Memory B cell (primary cell): Measurements from ENCODE around the gene FSIP1.

Experiments used
- ATAC-seq: fragments of 150-1000 bp; cut with Tn5 transposase; 2 replicates; pipeline ENCODE4 v1.10.0; 2021; ENCODE audit warnings: low read depth, mild to moderate bottlenecking, moderate library complexity
- DNase-seq, 2 donors: peaks; one replicate each; pipeline ENCODE4 v3.0.0; 2022; ENCODE audit warnings: low spot score in 2 of 2
- H3K27ac Mint-ChIP-seq: one replicate; pipeline ENCODE4 v1.8.0; 2022; ENCODE audit warnings: mild to moderate bottlenecking, moderate library complexity, mixed read lengths
- H3K27me3 Mint-ChIP-seq: one replicate; pipeline ENCODE4 v1.8.0; 2022; ENCODE audit warnings: mixed read lengths
- H3K36me3 Mint-ChIP-seq: one replicate; pipeline ENCODE4 v1.8.0; 2022; ENCODE audit warnings: mild to moderate bottlenecking, mixed read lengths
- H3K4me1 Mint-ChIP-seq: one replicate; pipeline ENCODE4 v1.8.0; 2022; ENCODE audit warnings: mixed read lengths
- H3K4me3 Mint-ChIP-seq: one replicate; pipeline ENCODE4 v1.8.0; 2022; ENCODE audit warnings: mild to moderate bottlenecking, moderate library complexity, mixed read lengths
- H3K9me3 Mint-ChIP-seq: one replicate; pipeline ENCODE4 v1.8.0; 2022; ENCODE audit warnings: mixed read lengths

The FSIP1 gene

GRCh38 chr15:39786447-39787056 lies 3.9 kb upstream of the FSIP1 start:
- Mint-ChIP-seq H3K27me3 (no peaks in the 10 kb centered on the region), H3K36me3 (no peaks in the 10 kb centered on the region), H3K4me1 (peaks cover 17% of the 10 kb centered on the region), H3K9me3 (no peaks in the 10 kb centered on the region), H3K4me3 (no peak overlapping the region), H3K27ac (peak overlapping the region; percentile 8)
- DNase-seq (peak in 1 of 2 donors; percentile 21), ATAC-seq (no peak)

- ATAC-seq: no peak
- Mint-ChIP-seq H3K4me1 (peaks cover 18% of the 10 kb centered on the region), H3K4me3 (no peak overlapping the region), H3K27ac (peak overlapping the region; percentile 8), H3K27me3 (no peaks in the 10 kb centered on the region), H3K9me3 (no peaks in the 10 kb centered on the region), H3K36me3 (no peaks in the 10 kb centered on the region)
- DNase-seq: no peak
These were observed 3.2 kb upstream of the FSIP1 start for GRCh38 chr15:39785841-39786240.

GRCh38 chr15:39785139-39785538 lies 2.5 kb upstream of the FSIP1 start:
- Mint-ChIP-seq H3K36me3 (no peaks in the 10 kb centered on the region), H3K4me3 (no peak overlapping the region), H3K27ac (peak overlapping the region; percentile 56), H3K4me1 (peaks cover 18% of the 10 kb centered on the region), H3K9me3 (no peaks in the 10 kb centered on the region), H3K27me3 (no peaks in the 10 kb centered on the region)
- ATAC-seq: no peak
- no peak for DNase-seq

GRCh38 chr15:39784638-39785037 lies 2.0 kb upstream of the FSIP1 start:
- no peak overlapping the region for H3K4me3 Mint-ChIP-seq
- H3K27me3 Mint-ChIP-seq: no peaks in the 10 kb centered on the region
- no peaks in the 10 kb centered on the region for H3K36me3 Mint-ChIP-seq
- peaks cover 18% of the 10 kb centered on the region for H3K4me1 Mint-ChIP-seq
- H3K9me3 Mint-ChIP-seq: no peaks in the 10 kb centered on the region
- DNase-seq (no peak), ATAC-seq (no peak)
- peak overlapping the region; percentile 56 for H3K27ac Mint-ChIP-seq

GRCh38 chr15:39784125-39784524 lies 1.5 kb upstream of the FSIP1 start:
- H3K27me3 Mint-ChIP-seq: no peaks in the 10 kb centered on the region
- ATAC-seq (no peak), DNase-seq (no peak)
- H3K9me3 Mint-ChIP-seq: no peaks in the 10 kb centered on the region
- H3K36me3 Mint-ChIP-seq: no peaks in the 10 kb centered on the region
- H3K27ac Mint-ChIP-seq: peak overlapping the region; percentile 74
- peaks cover 18% of the 10 kb centered on the region for H3K4me1 Mint-ChIP-seq
- H3K4me3 Mint-ChIP-seq: peak overlapping the region; percentile 98

GRCh38 chr15:39783244-39783820 lies 691 bp upstream of the FSIP1 start:
- H3K4me3 Mint-ChIP-seq: peak overlapping the region; percentile 98
- DNase-seq (no peak), ATAC-seq (no peak)
- H3K27ac Mint-ChIP-seq: peak overlapping the region; percentile 74
- H3K9me3 Mint-ChIP-seq: no peaks in the 10 kb centered on the region
- peaks cover 18% of the 10 kb centered on the region for H3K4me1 Mint-ChIP-seq
- no peaks in the 10 kb centered on the region for H3K36me3 Mint-ChIP-seq
- H3K27me3 Mint-ChIP-seq: no peaks in the 10 kb centered on the region

- DNase-seq (no peak), ATAC-seq (no peak)
- Mint-ChIP-seq H3K36me3 (peaks cover 1% of the 10 kb centered on the region), H3K27ac (peak overlapping the region; percentile 74), H3K9me3 (no peaks in the 10 kb centered on the region), H3K4me1 (peaks cover 18% of the 10 kb centered on the region), H3K4me3 (peak overlapping the region; percentile 98), H3K27me3 (peaks cover 4% of the 10 kb centered on the region)
These were observed 706 bp downstream of the FSIP1 start for GRCh38 chr15:39781967-39782302.

GRCh38 chr15:39781147-39781966 lies 1.3 kb downstream of the FSIP1 start:
- Mint-ChIP-seq H3K9me3 (no peaks in the 10 kb centered on the region), H3K36me3 (peaks cover 1% of the 10 kb centered on the region), H3K27me3 (peaks cover 4% of the 10 kb centered on the region), H3K4me3 (peak overlapping the region; percentile 55), H3K27ac (peak overlapping the region; percentile 74), H3K4me1 (peaks cover 17% of the 10 kb centered on the region)
- ATAC-seq (no peak), DNase-seq (no peak)

GRCh38 chr15:39778021-39778420 lies 4.6 kb downstream of the FSIP1 start:
- H3K4me1 Mint-ChIP-seq: peaks cover 2% of the 10 kb centered on the region
- H3K4me3 Mint-ChIP-seq: no peak overlapping the region
- peaks cover 7% of the 10 kb centered on the region for H3K27me3 Mint-ChIP-seq
- no peaks in the 10 kb centered on the region for H3K9me3 Mint-ChIP-seq
- DNase-seq: no peak
- H3K36me3 Mint-ChIP-seq: peaks cover 1% of the 10 kb centered on the region
- ATAC-seq: no peak
- H3K27ac Mint-ChIP-seq: no peak overlapping the region

GRCh38 chr15:39777496-39777895 lies 5.1 kb downstream of the FSIP1 start:
- peaks cover 2% of the 10 kb centered on the region for H3K4me1 Mint-ChIP-seq
- H3K4me3 Mint-ChIP-seq: no peak overlapping the region
- H3K9me3 Mint-ChIP-seq: no peaks in the 10 kb centered on the region
- peaks cover 1% of the 10 kb centered on the region for H3K36me3 Mint-ChIP-seq
- ATAC-seq (no peak), DNase-seq (no peak)
- no peak overlapping the region for H3K27ac Mint-ChIP-seq
- peaks cover 7% of the 10 kb centered on the region for H3K27me3 Mint-ChIP-seq

GRCh38 chr15:39776068-39776467 lies 6.6 kb downstream of the FSIP1 start:
- no peaks in the 10 kb centered on the region for H3K4me1 Mint-ChIP-seq
- ATAC-seq: no peak
- H3K27me3 Mint-ChIP-seq: peaks cover 7% of the 10 kb centered on the region
- H3K9me3 Mint-ChIP-seq: no peaks in the 10 kb centered on the region
- H3K36me3 Mint-ChIP-seq: peaks cover 1% of the 10 kb centered on the region
- H3K4me3 Mint-ChIP-seq: no peak overlapping the region
- no peak for DNase-seq
- H3K27ac Mint-ChIP-seq: no peak overlapping the region

- Mint-ChIP-seq H3K4me1 (no peaks in the 10 kb centered on the region), H3K27me3 (peaks cover 7% of the 10 kb centered on the region), H3K9me3 (no peaks in the 10 kb centered on the region), H3K36me3 (peaks cover 1% of the 10 kb centered on the region), H3K4me3 (no peak overlapping the region), H3K27ac (no peak overlapping the region)
- no peak for DNase-seq
- ATAC-seq: peak; percentile 72
These were observed 7.9 kb downstream of the FSIP1 start for GRCh38 chr15:39774688-39775267.

GRCh38 chr15:39770748-39771689 lies 11.6 kb downstream of the FSIP1 start:
- H3K4me3 Mint-ChIP-seq: no peak overlapping the region
- ATAC-seq: no peak
- no peak overlapping the region for H3K27ac Mint-ChIP-seq
- no peaks in the 10 kb centered on the region for H3K9me3 Mint-ChIP-seq
- no peaks in the 10 kb centered on the region for H3K4me1 Mint-ChIP-seq
- peaks cover 5% of the 10 kb centered on the region for H3K27me3 Mint-ChIP-seq
- no peak for DNase-seq
- no peaks in the 10 kb centered on the region for H3K36me3 Mint-ChIP-seq
